ENCODE results near the gene SLC29A1. TPM values are rescaled to one million over a fixed set of nuclear protein-coding genes. Genes with fewer than 3 reads are reported as not detected.

SLC29A1 gene
- total and polyA plus RNA-seq, 2 of the 8 experiments (the other 6 are each of a cell fraction or from before 2014, with no cell fraction given) = 187 to 558 TPM

DNA sequence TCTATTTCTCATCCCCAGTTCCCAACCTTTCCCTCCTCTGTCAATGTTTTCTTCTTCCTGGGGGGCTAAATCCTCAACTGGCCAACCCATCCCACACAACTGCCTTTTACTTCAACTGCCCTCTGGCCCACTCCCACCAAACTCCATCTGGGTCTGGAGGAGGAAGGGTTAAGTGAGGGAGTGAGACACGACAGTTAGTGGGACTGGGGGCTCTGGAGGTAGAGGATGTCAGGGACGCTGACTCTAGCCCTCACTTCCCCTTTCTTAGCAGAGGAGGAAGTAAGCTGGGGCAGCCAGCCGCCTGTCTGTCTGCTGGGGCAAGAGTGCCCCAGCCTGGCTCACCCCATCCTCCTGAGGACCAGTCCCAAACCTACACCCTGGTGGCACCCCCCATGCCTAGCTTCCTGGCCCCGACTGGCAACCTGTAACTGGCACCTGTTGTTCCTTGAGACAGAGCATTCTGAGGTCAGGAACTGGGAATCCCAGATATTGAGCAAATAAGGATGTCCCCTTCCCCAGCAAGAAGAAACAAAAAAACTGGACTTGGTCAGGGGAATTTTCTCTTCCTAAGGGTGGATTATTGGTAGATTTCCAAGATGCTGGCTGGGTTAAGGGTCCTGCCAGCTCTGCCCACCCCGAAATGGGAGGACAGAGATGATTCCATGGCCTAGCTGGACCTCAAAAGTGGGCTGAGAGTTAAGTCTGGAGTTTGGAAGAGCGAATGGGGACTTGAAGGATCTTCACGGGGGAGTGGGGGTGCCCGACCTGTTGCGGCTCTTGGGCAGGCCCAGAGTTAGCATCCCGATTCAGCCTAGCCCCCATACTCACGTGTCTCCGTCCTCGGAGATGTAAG is 41.0 kb downstream of the SLC29A1 start (continued):
- TF ChIP-seq CHD7 (IDR thresholded peaks at IDR 0.05; ENCODE audit: insufficient replicate concordance, low read length) = no peak
- TF ChIP-seq TCF12 (IDR thresholded peaks at IDR 0.05; ENCODE audit: low read depth, low read length) = no peak
- no peak for TF ChIP-seq NRF1 (IDR thresholded peaks at IDR 0.05; ENCODE audit: low read depth, low read length)
- TF ChIP-seq, protein P1, sequence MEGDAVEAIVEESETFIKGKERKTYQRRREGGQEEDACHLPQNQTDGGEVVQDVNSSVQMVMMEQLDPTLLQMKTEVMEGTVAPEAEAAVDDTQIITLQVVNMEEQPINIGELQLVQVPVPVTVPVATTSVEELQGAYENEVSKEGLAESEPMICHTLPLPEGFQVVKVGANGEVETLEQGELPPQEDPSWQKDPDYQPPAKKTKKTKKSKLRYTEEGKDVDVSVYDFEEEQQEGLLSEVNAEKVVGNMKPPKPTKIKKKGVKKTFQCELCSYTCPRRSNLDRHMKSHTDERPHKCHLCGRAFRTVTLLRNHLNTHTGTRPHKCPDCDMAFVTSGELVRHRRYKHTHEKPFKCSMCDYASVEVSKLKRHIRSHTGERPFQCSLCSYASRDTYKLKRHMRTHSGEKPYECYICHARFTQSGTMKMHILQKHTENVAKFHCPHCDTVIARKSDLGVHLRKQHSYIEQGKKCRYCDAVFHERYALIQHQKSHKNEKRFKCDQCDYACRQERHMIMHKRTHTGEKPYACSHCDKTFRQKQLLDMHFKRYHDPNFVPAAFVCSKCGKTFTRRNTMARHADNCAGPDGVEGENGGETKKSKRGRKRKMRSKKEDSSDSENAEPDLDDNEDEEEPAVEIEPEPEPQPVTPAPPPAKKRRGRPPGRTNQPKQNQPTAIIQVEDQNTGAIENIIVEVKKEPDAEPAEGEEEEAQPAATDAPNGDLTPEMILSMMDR (IDR thresholded peaks at IDR 0.05; ENCODE audit: control extremely low read depth in 1 of 3, insufficient read depth in 1 of 3, low read depth in 1 of 3, low read length in 3 of 3) = no peak
- TF ChIP-seq BCL11A (IDR thresholded peaks at IDR 0.05; ENCODE audit: low read depth in 2 of 2, low read length in 2 of 2) = no peak
- no peak for TF ChIP-seq CBX5 (IDR thresholded peaks at IDR 0.05; ENCODE audit: low read depth, low read length)
- no peak for TF ChIP-seq HDAC6 (IDR thresholded peaks at IDR 0.05; ENCODE audit: low read depth, low read length)
